CD4-positive, alpha-beta T cell (primary cell): ENCODE data around the gene KIAA2012. TPM values are rescaled to one million over a fixed set of nuclear protein-coding genes. Genes with fewer than 3 reads are reported as not detected.

ENCODE experiments used
- ATAC-seq: fragments of 200-7000 bp; cut with Tn5 transposase; one replicate; pipeline ENCODE4 v1.10.0; 2022; ENCODE audit warnings: mild to moderate bottlenecking; ENCODE audit not compliant: poor library complexity
- CTCF ChIA-PET: fragments of 350-600 bp; sonication (Branson Sonifier 250); formaldehyde crosslinking; loops from one replicate; lab custom pipeline; 2021; ENCODE audit warnings: antibody characterized with exemption, inconsistent platforms; lab: Charles Lee
- POLR2A ChIA-PET: fragments of 350-600 bp; sonication (Branson Sonifier 250); formaldehyde crosslinking; loops from one replicate; lab custom pipeline; 2021; ENCODE audit warnings: antibody characterized with exemption, inconsistent platforms; lab: Charles Lee
- DNase-seq, 14 experiments: peaks; one replicate each; pipeline ENCODE4 v3.0.0-alpha.2; 2013 to 2020; ENCODE audit warnings: mixed read lengths in 2 of 14
- H3K27ac ChIP-seq, 2 donors: one replicate each; pipeline versions ENCODE4 v1.5.1 to v1.7.0; 2013; ENCODE audit warnings: low read length in 2 of 2, low read depth in 1 of 2, mild to moderate bottlenecking in 1 of 2
- H3K27me3 ChIP-seq, 2 experiments: 1 replicate in 1 of 2; 2 replicates in 1 of 2; pipeline versions ENCODE4 v1.6.1 to v1.7.0; 2013; ENCODE audit warnings: low read length in 2 of 2, control low read depth in 1 of 2, mild to moderate bottlenecking in 1 of 2, moderate library complexity in 1 of 2; ENCODE audit not compliant: insufficient read depth in 2 of 2, control insufficient read depth in 1 of 2
- H3K36me3 ChIP-seq: one replicate; pipeline ENCODE4 v1.6.1; 2013; ENCODE audit warnings: low read length, control low read depth; ENCODE audit not compliant: insufficient read depth
- H3K4me1 ChIP-seq: one replicate; pipeline ENCODE4 v1.6.1; 2013; ENCODE audit warnings: low read length, control low read depth; ENCODE audit not compliant: insufficient read depth
- H3K4me3 ChIP-seq: one replicate; pipeline ENCODE4 v1.5.1; 2013; ENCODE audit warnings: mild to moderate bottlenecking, low read length, moderate library complexity
- H3K9me3 ChIP-seq, 2 experiments: 1 replicate in 1 of 2; 2 replicates in 1 of 2; pipeline versions ENCODE4 v1.6.1 to v1.7.0; 2013; ENCODE audit warnings: low read length in 2 of 2, mild to moderate bottlenecking in 2 of 2, control low read depth in 1 of 2, moderate library complexity in 1 of 2; ENCODE audit not compliant: control insufficient read depth in 1 of 2, insufficient read depth in 1 of 2
- H3K27ac Mint-ChIP-seq: one replicate; pipeline ENCODE4 v1.8.0; 2020; ENCODE audit warnings: mixed read lengths
- H3K27me3 Mint-ChIP-seq: one replicate; pipeline ENCODE4 v1.8.0; 2021; ENCODE audit warnings: mixed read lengths
- H3K36me3 Mint-ChIP-seq: one replicate; pipeline ENCODE4 v1.8.0; 2021; ENCODE audit warnings: low read depth, mixed read lengths
- H3K4me1 Mint-ChIP-seq: one replicate; pipeline ENCODE4 v1.8.0; 2021; ENCODE audit warnings: low read depth, mixed read lengths
- H3K4me3 Mint-ChIP-seq: one replicate; pipeline ENCODE4 v1.8.0; 2020; ENCODE audit warnings: mild to moderate bottlenecking, mixed read lengths
- H3K9me3 Mint-ChIP-seq: one replicate; pipeline ENCODE4 v1.8.0; 2020; ENCODE audit warnings: mixed read lengths
- CTCF ChIP-seq: fragments of 200-600 bp; IDR thresholded peaks from one replicate; pipeline ENCODE4 v1.8.0; 2022; ENCODE audit warnings: antibody characterized with exemption, mild to moderate bottlenecking
- intact Hi-C, 2 experiments: fragments of 100-400 bp; cut with DNase I in 1 of 2; cut with micrococcal nuclease in 1 of 2; formaldehyde crosslinking; loops; one replicate each; pipeline versions ENCODE4 v1.15.1 to v1.9.0; 2023 to 2025; cut with DNase I, micrococcal nuclease
- total RNA-seq, 174 experiments: library from RNA in 2 of 174; stranded (reverse) in 2 of 174; gene quantifications; one replicate each; pipeline ENCODE4 v1.2.3 and lab custom pipeline; 2021 to 2026

The KIAA2012 gene
- total RNA-seq, 2 experiments from 2014 or later: not detected

- CTCF ChIA-PET: no interaction called here
Measured at GRCh38 chr2:202040079-202040844, 32.8 kb upstream of the KIAA2012 start.

GRCh38 chr2:202042444-202042843 is 30.6 kb upstream of the KIAA2012 start:
- Histone ChIP-seq H3K27me3 (peaks cover 20 to 43% of the 10 kb centered on the region in 2 experiments), H3K4me1 (no peaks in the 10 kb centered on the region), H3K36me3 (no peaks in the 10 kb centered on the region), H3K4me3 (no peak overlapping the region), H3K9me3 (no peaks in the 10 kb centered on the region), H3K27ac (no peak overlapping the region)
- intact Hi-C loops: no loop called here
- ChIA-PET POLR2A (no interaction called here), CTCF (interaction anchor here (1.3 kb wide), 1 partner anchor 14 kb away, joined by 3 read pairs; no protein-coding TSS in a partner anchor)
- no peaks in the 10 kb centered on the region for H3K9me3 Mint-ChIP-seq
- DNase-seq: no peak
- H3K4me3 Mint-ChIP-seq: no peak overlapping the region
- TF ChIP-seq CTCF: no peak
- peaks cover 7% of the 10 kb centered on the region for H3K4me1 Mint-ChIP-seq
- no peak for ATAC-seq
- H3K27ac Mint-ChIP-seq: no peak overlapping the region
- no peaks in the 10 kb centered on the region for H3K36me3 Mint-ChIP-seq
- H3K27me3 Mint-ChIP-seq: peaks cover 40% of the 10 kb centered on the region

More at GRCh38 chr2:202040079-202040844, 32.8 kb upstream of the KIAA2012 start:
- peaks cover 0 to 10% of the 10 kb centered on the region in 2 experiments for H3K9me3 ChIP-seq
- H3K4me3 ChIP-seq: no peak overlapping the region
- H3K27ac ChIP-seq: no peak overlapping the region
- H3K27me3 Mint-ChIP-seq: peaks cover 22% of the 10 kb centered on the region
- H3K27me3 ChIP-seq: peaks cover 28 to 58% of the 10 kb centered on the region in 2 experiments
- no peaks in the 10 kb centered on the region for H3K9me3 Mint-ChIP-seq
- H3K4me1 ChIP-seq: peaks cover 7% of the 10 kb centered on the region
- H3K36me3 Mint-ChIP-seq: no peaks in the 10 kb centered on the region
- TF ChIP-seq CTCF: no peak
- peaks cover 7% of the 10 kb centered on the region for H3K4me1 Mint-ChIP-seq
- H3K4me3 Mint-ChIP-seq: no peak overlapping the region
- intact Hi-C loops: no loop called here
- no peak overlapping the region for H3K27ac Mint-ChIP-seq
- ATAC-seq: no peak
- H3K36me3 ChIP-seq: no peaks in the 10 kb centered on the region
- no peak for DNase-seq
- POLR2A ChIA-PET: interaction anchor here (0.7 kb wide), 1 partner anchor 67 kb away, joined by 3 read pairs; no protein-coding TSS in a partner anchor

- peaks cover 48% of the 10 kb centered on the region for H3K27me3 Mint-ChIP-seq
- CTCF ChIA-PET: no interaction called here
Measured at GRCh38 chr2:202043475-202043874, 29.6 kb upstream of the KIAA2012 start.

More at GRCh38 chr2:202043475-202043874, 29.6 kb upstream of the KIAA2012 start:
- Histone ChIP-seq H3K4me1 (no peaks in the 10 kb centered on the region), H3K4me3 (no peak overlapping the region), H3K36me3 (no peaks in the 10 kb centered on the region), H3K9me3 (no peaks in the 10 kb centered on the region), H3K27ac (no peak overlapping the region), H3K27me3 (peaks cover 23 to 34% of the 10 kb centered on the region in 2 experiments)
- TF ChIP-seq CTCF: no peak
- no peaks in the 10 kb centered on the region for H3K9me3 Mint-ChIP-seq
- ATAC-seq: no peak
- POLR2A ChIA-PET: no interaction called here
- H3K4me1 Mint-ChIP-seq: peaks cover 7% of the 10 kb centered on the region
- H3K4me3 Mint-ChIP-seq: no peak overlapping the region
- intact Hi-C loops: no loop called here
- DNase-seq: peak in 2 of 14 experiments; percentile 20 to 30
- H3K27ac Mint-ChIP-seq: no peak overlapping the region
- H3K36me3 Mint-ChIP-seq: no peaks in the 10 kb centered on the region
